ENCODE measurements around the gene CA5A.
"Not testable (repeated sequence)": the region's sequence is repeated elsewhere in the genome, so short reads cannot be mapped to it uniquely, and the experiment has no call there.

The CA5A gene

GRCh38 chr16:87896176-87896890 lies 40.0 kb downstream of the CA5A start:
- DNase-seq (ENCODE audit: low read depth in 2 of 2) = peak in 1 of 2 donors; percentile 14

GRCh38 chr16:87895641-87896141 lies 40.6 kb downstream of the CA5A start:
- peak; percentile 81 to 83 for DNase-seq (ENCODE audit: low read depth in 2 of 2)

GRCh38 chr16:87894005-87894404 lies 42.3 kb downstream of the CA5A start:
- DNase-seq (ENCODE audit: low read depth in 2 of 2) = not testable (repeated sequence)

GRCh38 chr16:87891764-87892163 lies 44.6 kb downstream of the CA5A start:
- DNase-seq (ENCODE audit: low read depth in 2 of 2) = no peak

- not testable (repeated sequence) for DNase-seq (ENCODE audit: low read depth in 2 of 2)
Observed at GRCh38 chr16:87889762-87890161, 46.6 kb downstream of the CA5A start.

- not testable (repeated sequence) for DNase-seq (ENCODE audit: low read depth in 2 of 2)
Observed at GRCh38 chr16:87888346-87888745, 48.0 kb downstream of the CA5A start.

- DNase-seq (ENCODE audit: low read depth in 2 of 2) = not testable (repeated sequence)
Observed at GRCh38 chr16:87887931-87888330, 48.4 kb downstream of the CA5A start.

- not testable (repeated sequence) for DNase-seq (ENCODE audit: low read depth in 2 of 2)
Observed at GRCh38 chr16:87885371-87885967, 50.9 kb downstream of the CA5A start.

GRCh38 chr16:87882436-87883019 lies 53.8 kb downstream of the CA5A start:
- DNase-seq (ENCODE audit: low read depth in 2 of 2) = no peak

- no peak for DNase-seq (ENCODE audit: low read depth in 2 of 2)
Observed at GRCh38 chr16:87881324-87882200, 54.8 kb downstream of the CA5A start.

- DNase-seq (ENCODE audit: low read depth in 2 of 2) = no peak
Observed at GRCh38 chr16:87880117-87880696, 56.1 kb downstream of the CA5A start.

- DNase-seq (ENCODE audit: low read depth in 2 of 2) = not testable (repeated sequence)
Observed at GRCh38 chr16:87879411-87880013, 56.8 kb downstream of the CA5A start.

GRCh38 chr16:87878704-87879103 lies 57.6 kb downstream of the CA5A start:
- DNase-seq (ENCODE audit: low read depth in 2 of 2) = no peak

GRCh38 chr16:87877942-87878507 lies 58.3 kb downstream of the CA5A start:
- DNase-seq (ENCODE audit: low read depth in 2 of 2) = no peak

GRCh38 chr16:87874639-87875427 lies 61.5 kb downstream of the CA5A start:
- peak; percentile 72 to 78 for DNase-seq (ENCODE audit: low read depth in 2 of 2)

- DNase-seq (ENCODE audit: low read depth in 2 of 2) = not testable (repeated sequence)
Observed at GRCh38 chr16:87870418-87871291, 65.7 kb downstream of the CA5A start.

GRCh38 chr16:87869879-87870417 lies 66.4 kb downstream of the CA5A start:
- not testable (repeated sequence) for DNase-seq (ENCODE audit: low read depth in 2 of 2)

- DNase-seq (ENCODE audit: low read depth in 2 of 2) = peak; percentile 84 to 85
Observed at GRCh38 chr16:87869061-87869878, 67.1 kb downstream of the CA5A start, which contains the start of gene SLC7A5. Gene SLC7A5, minus strand, starts transcription at chr16:87869507. Its CDS starts 85 bp downstream, at chr16:87869422.
